Measurements from ENCODE around the gene BNC2.

- no peak for TF ChIP-seq FOXA1 (IDR thresholded peaks at IDR 0.05)
- no peak for TF ChIP-seq SP1 (IDR thresholded peaks at IDR 0.05)
- TF ChIP-seq SUZ12 (IDR thresholded peaks at IDR 0.05): no peak
- no peak for TF ChIP-seq FOXM1 (IDR thresholded peaks at IDR 0.05; ENCODE audit: borderline replicate concordance)
- TF ChIP-seq, protein P1, sequence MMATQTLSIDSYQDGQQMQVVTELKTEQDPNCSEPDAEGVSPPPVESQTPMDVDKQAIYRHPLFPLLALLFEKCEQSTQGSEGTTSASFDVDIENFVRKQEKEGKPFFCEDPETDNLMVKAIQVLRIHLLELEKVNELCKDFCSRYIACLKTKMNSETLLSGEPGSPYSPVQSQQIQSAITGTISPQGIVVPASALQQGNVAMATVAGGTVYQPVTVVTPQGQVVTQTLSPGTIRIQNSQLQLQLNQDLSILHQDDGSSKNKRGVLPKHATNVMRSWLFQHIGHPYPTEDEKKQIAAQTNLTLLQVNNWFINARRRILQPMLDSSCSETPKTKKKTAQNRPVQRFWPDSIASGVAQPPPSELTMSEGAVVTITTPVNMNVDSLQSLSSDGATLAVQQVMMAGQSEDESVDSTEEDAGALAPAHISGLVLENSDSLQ (IDR thresholded peaks at IDR 0.05): no peak
- TF ChIP-seq ARNT (IDR thresholded peaks at IDR 0.05): no peak
- no peak for TF ChIP-seq TARDBP (IDR thresholded peaks at IDR 0.05)
These were observed 457.7 kb downstream of the BNC2 start for GRCh38 chr9:16412740-16413139.
